PC-3 (cell line): ENCODE data around the gene KIAA1217.

Experiments used
- CTCF ChIP-seq: fragments of 300-600 bp; sonication (generic); conservative IDR thresholded peaks from 2 replicates; pipeline ENCODE4 v1.5.1; 2017; ENCODE audit warnings: antibody characterized with exemption, low read depth, mild to moderate bottlenecking, low read length
- EZH2 ChIP-seq: fragments of 300-600 bp; sonication (generic); IDR thresholded peaks from one replicate; pipeline ENCODE4 v1.6.1; 2017; ENCODE audit warnings: antibody characterized with exemption, mild to moderate bottlenecking, low read length; ENCODE audit not compliant: unreplicated experiment

DNA sequence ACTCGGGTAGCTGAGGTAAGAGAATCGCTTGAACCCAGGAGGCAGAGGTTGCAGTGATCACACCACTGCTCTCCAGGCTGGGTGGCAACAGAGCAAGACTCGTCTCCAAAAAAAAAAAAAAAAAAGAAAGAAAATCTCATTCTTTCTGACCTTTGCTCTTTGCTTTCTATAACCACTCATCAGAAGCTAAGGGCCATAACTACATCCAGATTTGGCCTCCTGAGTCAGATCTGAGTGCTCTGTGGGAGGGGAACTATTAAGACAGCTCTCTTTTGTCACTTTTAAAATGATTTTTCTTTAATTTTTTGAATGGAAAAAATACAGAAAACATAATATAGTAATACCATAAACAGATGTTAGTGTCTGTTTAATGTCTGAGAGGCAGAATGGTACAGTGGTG lies 210.1 kb downstream of the KIAA1217 start:
- TF ChIP-seq CTCF: no peak
- no peak for TF ChIP-seq EZH2
